HCT116 (cell line): ENCODE measurements around the gene INCENP. TPM values are rescaled to one million over a fixed set of nuclear protein-coding genes. Genes with fewer than 3 reads are reported as not detected.

Experiments
- ATAC-seq: fragments of 200-7000 bp; cut with Tn5 transposase; 2 replicates; pipeline ENCODE4 v1.9.1; 2020; ENCODE audit warnings: mild to moderate bottlenecking, moderate library complexity
- BruUV-seq: library from RNA; stranded (reverse); fragments of 400-500 nt; replicated peaks from 2 replicates; lab custom pipeline; 2021; lab: Mats Ljungman, UMichigan
- CTCF ChIA-PET: fragments of 300-600 bp; sonication (Branson Sonifier 250); formaldehyde crosslinking; loops from one replicate; lab custom pipeline; 2021; ENCODE audit warnings: antibody characterized with exemption; lab: Charles Lee
- POLR2A ChIA-PET: fragments of 300-600, 350-600 bp; sonication (Branson Sonifier 250); formaldehyde crosslinking; loops from one replicate; lab custom pipeline; 2021; ENCODE audit warnings: antibody characterized with exemption; lab: Charles Lee
- RAD21 ChIA-PET, 2 experiments: fragments of 300-600 bp; sonication (Branson Sonifier 250); formaldehyde crosslinking; loops; one replicate each; lab custom pipeline; 2023; ENCODE audit warnings: low total read pairs in 2 of 2; ENCODE audit not compliant: uncharacterized antibody in 2 of 2, unreplicated experiment in 2 of 2, low non-redundant PET in 1 of 2; lab: Charles Lee
- DNase-seq: peaks from one replicate; pipeline ENCODE4 v3.0.0-alpha.2; 2010; ENCODE audit warnings: low read depth, low spot score
- H2AFZ ChIP-seq: fragments of 200-600 bp; shearing (Covaris generic), sonication (generic); 2 replicates; pipeline ENCODE4 v1.6.1; 2017; ENCODE audit warnings: low read depth, mixed run types, mixed read lengths, antibody characterized with exemption, low read length; ENCODE audit not compliant: poor library complexity, severe bottlenecking
- H3K27ac ChIP-seq: 2 replicates; pipeline ENCODE4 v1.5.1; 2012; ENCODE audit warnings: low read depth, low read length
- H3K27me3 ChIP-seq: fragments of 200-600 bp; sonication (generic); 2 replicates; pipeline ENCODE4 v1.6.1; 2016; ENCODE audit warnings: mixed run types, low read length, mixed read lengths; ENCODE audit not compliant: insufficient read depth
- H3K36me3 ChIP-seq, 2 experiments: fragments of 200-500 bp in 1 of 2; fragments of 200-600 bp in 1 of 2; sonication (Bioruptor generic) in 1 of 2; sonication (generic) in 1 of 2; 2 replicates each; pipeline versions ENCODE4 v1.5.1 to v1.6.1; 2014 to 2016; ENCODE audit warnings: low read length in 2 of 2, inconsistent platforms in 1 of 2, mixed read lengths in 1 of 2, mixed run types in 1 of 2; ENCODE audit not compliant: insufficient read depth in 2 of 2, control insufficient read depth in 1 of 2
- H3K4me1 ChIP-seq, 2 experiments: fragments of 200-600 bp in 1 of 2; sonication (generic) in 1 of 2; 2 replicates each; pipeline versions ENCODE4 v1.5.1 to v1.6.1; 2012 to 2017; ENCODE audit warnings: low read length in 2 of 2, inconsistent platforms in 1 of 2, mild to moderate bottlenecking in 1 of 2, mixed read lengths in 1 of 2, mixed run types in 1 of 2, moderate library complexity in 1 of 2; ENCODE audit not compliant: insufficient read depth in 2 of 2, control insufficient read depth in 1 of 2
- H3K4me2 ChIP-seq: fragments of 200-600 bp; sonication (generic); 2 replicates; pipeline ENCODE4 v1.6.1; 2017; ENCODE audit warnings: mixed run types, low read length, mixed read lengths
- H3K4me3 ChIP-seq, 2 experiments: fragments of 200-600 bp in 1 of 2; sonication (generic) in 1 of 2; replicated peaks in 1 of 2; 2 replicates each; pipeline ENCODE4 v1.5.1; 2011 to 2016; ENCODE audit warnings: low read length in 2 of 2, control low read depth in 1 of 2, low read depth in 1 of 2, mild to moderate bottlenecking in 1 of 2, mixed read lengths in 1 of 2, mixed run types in 1 of 2
- H3K79me2 ChIP-seq: fragments of 200-600 bp; sonication (generic); 2 replicates; pipeline ENCODE4 v1.6.1; 2017; ENCODE audit warnings: mild to moderate bottlenecking, mixed run types, low read length, moderate library complexity, mixed read lengths; ENCODE audit not compliant: insufficient read depth
- H3K9ac ChIP-seq: fragments of 200-600 bp; sonication (generic); 2 replicates; pipeline ENCODE4 v1.6.1; 2016; ENCODE audit warnings: low read length, mixed read lengths
- H3K9me2 ChIP-seq: fragments of 200-600 bp; sonication (generic), shearing (Covaris generic); 2 replicates; pipeline ENCODE4 v1.6.1; 2017; ENCODE audit warnings: mixed run types, mild to moderate bottlenecking, moderate library complexity; ENCODE audit not compliant: insufficient read depth
- H3K9me3 ChIP-seq, 2 experiments: fragments of 200-500 bp in 1 of 2; fragments of 200-600 bp in 1 of 2; sonication (Bioruptor generic) in 1 of 2; sonication (generic) in 1 of 2; 2 replicates each; pipeline ENCODE4 v1.6.1; 2014 to 2017; ENCODE audit warnings: low read length in 2 of 2, mixed read lengths in 2 of 2, inconsistent platforms in 1 of 2, low read depth in 1 of 2, mild to moderate bottlenecking in 1 of 2, mixed run types in 1 of 2, moderate library complexity in 1 of 2; ENCODE audit not compliant: control insufficient read depth in 1 of 2, insufficient read depth in 1 of 2
- H4K20me1 ChIP-seq: fragments of 200-600 bp; sonication (generic), shearing (Covaris generic); 2 replicates; pipeline ENCODE4 v1.6.1; 2017; ENCODE audit warnings: mixed run types, mild to moderate bottlenecking, moderate library complexity; ENCODE audit not compliant: insufficient read depth
- CEBPB ChIP-seq: IDR thresholded peaks from 2 replicates; pipeline ENCODE4 v1.6.1; 2012; ENCODE audit warnings: low read depth
- ELF1 ChIP-seq: IDR thresholded peaks from 2 replicates; pipeline ENCODE4 v1.6.1; 2012; ENCODE audit warnings: low read depth, borderline replicate concordance
- JUND ChIP-seq: IDR thresholded peaks from 2 replicates; pipeline ENCODE4 v1.6.1; 2012
- POLR2A ChIP-seq: IDR thresholded peaks from 2 replicates; pipeline ENCODE4 v1.7.0; 2011; ENCODE audit warnings: borderline replicate concordance; ENCODE audit not compliant: insufficient read depth, insufficient read length; ENCODE audit errors: extremely low read depth
- POLR2AphosphoS5 ChIP-seq: IDR thresholded peaks from 2 replicates; pipeline ENCODE4 v1.6.1; 2011; ENCODE audit warnings: mild to moderate bottlenecking, low read depth, low read length, moderate library complexity
- RAD21 ChIP-seq: IDR thresholded peaks from 2 replicates; pipeline ENCODE4 v1.6.1; 2012; ENCODE audit warnings: low read depth, mild to moderate bottlenecking
- SIN3A ChIP-seq: IDR thresholded peaks from 2 replicates; pipeline ENCODE4 v1.6.1; 2012; ENCODE audit warnings: low read depth
- SP1 ChIP-seq: IDR thresholded peaks from 2 replicates; pipeline ENCODE4 v1.6.1; 2012; ENCODE audit warnings: low read depth
- SRF ChIP-seq: IDR thresholded peaks from 2 replicates; pipeline ENCODE4 v1.6.1; 2012; ENCODE audit warnings: low read depth
- YY1 ChIP-seq: IDR thresholded peaks from 2 replicates; pipeline ENCODE4 v1.6.1; 2011; ENCODE audit warnings: low read length, low read depth, moderate library complexity, mild to moderate bottlenecking; ENCODE audit not compliant: insufficient replicate concordance; ENCODE audit errors: extremely low read depth
- ZBTB33 ChIP-seq: IDR thresholded peaks from 2 replicates; pipeline ENCODE4 v1.6.1; 2011; ENCODE audit warnings: mild to moderate bottlenecking, low read length, moderate library complexity; ENCODE audit not compliant: insufficient replicate concordance; ENCODE audit errors: extremely low read depth
- ZNF274 ChIP-seq: fragments of 200-500 bp; sonication (Bioruptor generic); IDR thresholded peaks from 2 replicates; pipeline ENCODE4 v1.6.1; 2014; ENCODE audit warnings: mild to moderate bottlenecking, low read depth, low read length, inconsistent platforms
- intact Hi-C: fragments of 100-400 bp; cut with micrococcal nuclease; formaldehyde crosslinking; loops from 2 replicates; pipeline ENCODE4 v1.10.0; 2022
- total RNA-seq: library from RNA; stranded (reverse); gene quantifications from one replicate; pipeline ENCODE4 v1.2.1, GENCODE V29; 2021; ENCODE audit not compliant: unreplicated experiment
- TF ChIP-seq, protein P1 (sequence below), 3 experiments: fragments of 200-600 bp in 1 of 3; sonication (generic) in 1 of 3; IDR thresholded peaks in 2 of 3; conservative IDR thresholded peaks in 1 of 3; 2 replicates each; pipeline ENCODE4 v1.5.1; 2012 to 2017; ENCODE audit warnings: low read depth in 2 of 3, low read length in 2 of 3, antibody characterized with exemption in 1 of 3, borderline replicate concordance in 1 of 3, control low read depth in 1 of 3, mild to moderate bottlenecking in 1 of 3, mixed read lengths in 1 of 3, mixed run types in 1 of 3, moderate library complexity in 1 of 3; ENCODE audit not compliant: insufficient read depth in 1 of 3
- TF ChIP-seq, protein P2 (sequence below): IDR thresholded peaks from 2 replicates; pipeline ENCODE4 v1.6.1; 2012

Gene INCENP
- total RNA-seq, 1 experiment from 2014 or later, result 118 TPM

- ATAC-seq, result no peak
- no TSS peak for BruUV-seq
- Histone ChIP-seq H2AFZ (no peak overlapping the region), H3K4me2 (no peak overlapping the region), H3K4me3 (no peak overlapping the region), H3K36me3 (no peaks in the 10 kb centered on the region), H3K4me1 (no peaks in the 10 kb centered on the region), H3K9ac (no peak overlapping the region), H3K27me3 (peaks cover 24% of the 10 kb centered on the region), H3K9me3 (no peaks in the 10 kb centered on the region), H4K20me1 (no peaks in the 10 kb centered on the region), H3K27ac (no peak overlapping the region), H3K79me2 (no peaks in the 10 kb centered on the region), H3K9me2 (no peaks in the 10 kb centered on the region)
- intact Hi-C loops, result no loop called here
- no peak for DNase-seq
- TF ChIP-seq SP1, result no peak
- no peak for TF ChIP-seq SRF
- TF ChIP-seq, protein P1, sequence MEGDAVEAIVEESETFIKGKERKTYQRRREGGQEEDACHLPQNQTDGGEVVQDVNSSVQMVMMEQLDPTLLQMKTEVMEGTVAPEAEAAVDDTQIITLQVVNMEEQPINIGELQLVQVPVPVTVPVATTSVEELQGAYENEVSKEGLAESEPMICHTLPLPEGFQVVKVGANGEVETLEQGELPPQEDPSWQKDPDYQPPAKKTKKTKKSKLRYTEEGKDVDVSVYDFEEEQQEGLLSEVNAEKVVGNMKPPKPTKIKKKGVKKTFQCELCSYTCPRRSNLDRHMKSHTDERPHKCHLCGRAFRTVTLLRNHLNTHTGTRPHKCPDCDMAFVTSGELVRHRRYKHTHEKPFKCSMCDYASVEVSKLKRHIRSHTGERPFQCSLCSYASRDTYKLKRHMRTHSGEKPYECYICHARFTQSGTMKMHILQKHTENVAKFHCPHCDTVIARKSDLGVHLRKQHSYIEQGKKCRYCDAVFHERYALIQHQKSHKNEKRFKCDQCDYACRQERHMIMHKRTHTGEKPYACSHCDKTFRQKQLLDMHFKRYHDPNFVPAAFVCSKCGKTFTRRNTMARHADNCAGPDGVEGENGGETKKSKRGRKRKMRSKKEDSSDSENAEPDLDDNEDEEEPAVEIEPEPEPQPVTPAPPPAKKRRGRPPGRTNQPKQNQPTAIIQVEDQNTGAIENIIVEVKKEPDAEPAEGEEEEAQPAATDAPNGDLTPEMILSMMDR (IDR thresholded peaks at IDR 0.05 in 2 of 3, conservative IDR thresholded peaks at IDR 0.05 in 1 of 3; ENCODE audit: borderline replicate concordance in 1 of 3, insufficient read depth in 1 of 3, low read depth in 2 of 3, low read length in 2 of 3), result no peak
- no peak for TF ChIP-seq CEBPB
- TF ChIP-seq YY1, result no peak
- TF ChIP-seq JUND, result no peak
- no peak for TF ChIP-seq ZBTB33
- TF ChIP-seq RAD21, result no peak
- TF ChIP-seq POLR2A, result no peak
- TF ChIP-seq, protein P2, sequence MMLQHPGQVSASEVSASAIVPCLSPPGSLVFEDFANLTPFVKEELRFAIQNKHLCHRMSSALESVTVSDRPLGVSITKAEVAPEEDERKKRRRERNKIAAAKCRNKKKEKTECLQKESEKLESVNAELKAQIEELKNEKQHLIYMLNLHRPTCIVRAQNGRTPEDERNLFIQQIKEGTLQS, result no peak
- TF ChIP-seq POLR2AphosphoS5, result no peak
- no peak for TF ChIP-seq ELF1
- no peak for TF ChIP-seq ZNF274
- TF ChIP-seq SIN3A, result no peak
- RAD21 ChIA-PET, result no interaction called here
- POLR2A ChIA-PET, result no interaction called here
- CTCF ChIA-PET, result no interaction called here
Measured at GRCh38 chr11:62176766-62177165, 53.0 kb downstream of the INCENP start.
